GM12865 (cell line): ENCODE measurements around the gene NANOS2.

Experiments
- DNase-seq: peaks from one replicate; pipeline ENCODE4 v3.0.0; 2010; ENCODE audit warnings: low read depth
- H3K4me3 ChIP-seq: 2 replicates; pipeline ENCODE4 v1.5.1; 2011; ENCODE audit warnings: mild to moderate bottlenecking, low read depth, low read length, control low read depth
- CTCF ChIP-seq: IDR thresholded peaks from 2 replicates; pipeline ENCODE4 v1.5.1; 2011; ENCODE audit warnings: low read length, control low read depth, low read depth, inconsistent platforms; ENCODE audit not compliant: insufficient read depth; ENCODE audit errors: missing control alignments

NANOS2 gene

GRCh38 chr19:45895519-45895972 lies 19.0 kb downstream of the NANOS2 start:
- no peak overlapping the region for H3K4me3 ChIP-seq
- DNase-seq = no peak
- no peak for TF ChIP-seq CTCF

- TF ChIP-seq CTCF = no peak
- no peak for DNase-seq
- no peak overlapping the region for H3K4me3 ChIP-seq
These were observed 23.7 kb downstream of the NANOS2 start for GRCh38 chr19:45890877-45891276.

GRCh38 chr19:45889210-45889885 lies 25.2 kb downstream of the NANOS2 start:
- DNase-seq = no peak
- no peak overlapping the region for H3K4me3 ChIP-seq
- TF ChIP-seq CTCF = no peak

- no peak for TF ChIP-seq CTCF
- DNase-seq = no peak
These were observed 27.3 kb downstream of the NANOS2 start for GRCh38 chr19:45887200-45887710.

GRCh38 chr19:45886427-45887199 lies 28.0 kb downstream of the NANOS2 start:
- DNase-seq = peak; percentile 96
- H3K4me3 ChIP-seq = peak overlapping the region; percentile 60
- no peak for TF ChIP-seq CTCF

More at GRCh38 chr19:45887200-45887710, 27.3 kb downstream of the NANOS2 start:
- H3K4me3 ChIP-seq = peak overlapping the region; percentile 60

GRCh38 chr19:45885556-45886426 lies 28.8 kb downstream of the NANOS2 start, which contains the start of gene IRF2BP1:
IRF2BP1 (minus strand) TSS chr19:45886141; CDS start chr19:45885774, 367 bp downstream.
- DNase-seq = peak; percentile 95
- no peak for TF ChIP-seq CTCF

More at GRCh38 chr19:45885556-45886426, 28.8 kb downstream of the NANOS2 start, which contains the start of gene IRF2BP1:
- peak within 1 kb of the TSS; percentile 60 for H3K4me3 ChIP-seq
